ENCODE results near the gene TRIM65. TPM values are rescaled to one million over a fixed set of nuclear protein-coding genes. Genes with fewer than 3 reads are reported as not detected.

The TRIM65 gene
- total and polyA plus RNA-seq, 2 of the 13 experiments (the other 11 are each of a cell fraction or from before 2014, with no cell fraction given), result 10.3 to 22.4 TPM

DNA sequence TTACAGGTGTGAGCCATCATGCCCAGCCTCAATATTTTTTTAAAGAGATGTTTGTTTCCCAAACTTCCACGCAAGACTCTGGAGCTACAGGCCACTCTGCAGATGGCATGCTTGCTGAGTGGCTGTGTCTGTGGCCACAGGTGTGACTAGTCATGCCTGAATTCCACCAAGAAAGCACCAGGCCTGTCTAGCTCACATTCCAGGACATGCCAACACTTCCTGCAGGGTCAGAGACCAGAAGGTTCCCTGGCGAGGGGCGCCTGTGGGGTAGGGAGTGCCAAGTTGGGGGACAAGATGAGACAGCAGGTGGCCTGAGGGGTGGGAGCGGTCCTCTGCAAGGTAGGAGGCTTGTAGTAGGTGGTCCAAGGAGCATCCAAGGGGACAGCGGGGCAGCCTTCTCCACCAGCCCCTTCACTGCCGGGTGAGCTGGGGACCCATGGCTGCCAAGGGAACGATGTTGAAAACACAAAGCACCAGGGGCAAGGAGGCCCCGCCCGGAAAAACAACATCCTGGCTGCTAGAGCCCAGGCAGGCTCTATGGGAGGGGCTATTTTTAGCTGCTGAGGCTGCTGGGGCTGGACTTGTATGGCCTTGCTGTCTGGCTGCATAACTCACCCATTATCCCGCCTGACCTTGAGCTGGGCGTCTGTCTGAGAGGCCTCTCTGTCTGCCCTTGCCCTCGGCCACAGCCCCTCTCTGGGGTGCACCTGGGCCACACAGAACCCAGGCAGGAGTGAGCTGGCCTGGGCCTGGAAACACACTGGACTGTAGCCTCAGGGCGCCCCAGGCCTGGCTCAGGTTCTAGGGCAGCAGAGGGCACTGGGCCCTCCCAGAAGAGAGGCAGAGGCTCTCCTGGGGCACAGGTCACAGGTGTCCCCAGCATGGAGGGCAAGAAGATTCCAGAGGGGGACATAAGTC is 24.1 kb downstream of the TRIM65 start (continued):
- TF ChIP-seq, protein P1, sequence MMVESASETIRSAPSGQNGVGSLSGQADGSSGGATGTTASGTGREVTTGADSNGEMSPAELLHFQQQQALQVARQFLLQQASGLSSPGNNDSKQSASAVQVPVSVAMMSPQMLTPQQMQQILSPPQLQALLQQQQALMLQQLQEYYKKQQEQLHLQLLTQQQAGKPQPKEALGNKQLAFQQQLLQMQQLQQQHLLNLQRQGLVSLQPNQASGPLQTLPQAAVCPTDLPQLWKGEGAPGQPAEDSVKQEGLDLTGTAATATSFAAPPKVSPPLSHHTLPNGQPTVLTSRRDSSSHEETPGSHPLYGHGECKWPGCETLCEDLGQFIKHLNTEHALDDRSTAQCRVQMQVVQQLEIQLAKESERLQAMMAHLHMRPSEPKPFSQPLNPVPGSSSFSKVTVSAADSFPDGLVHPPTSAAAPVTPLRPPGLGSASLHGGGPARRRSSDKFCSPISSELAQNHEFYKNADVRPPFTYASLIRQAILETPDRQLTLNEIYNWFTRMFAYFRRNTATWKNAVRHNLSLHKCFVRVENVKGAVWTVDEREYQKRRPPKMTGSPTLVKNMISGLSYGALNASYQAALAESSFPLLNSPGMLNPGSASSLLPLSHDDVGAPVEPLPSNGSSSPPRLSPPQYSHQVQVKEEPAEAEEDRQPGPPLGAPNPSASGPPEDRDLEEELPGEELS (CRISPR knock-in tag; IDR thresholded peaks at IDR 0.05), result peak; percentile 99
- TF ChIP-seq, protein P2, sequence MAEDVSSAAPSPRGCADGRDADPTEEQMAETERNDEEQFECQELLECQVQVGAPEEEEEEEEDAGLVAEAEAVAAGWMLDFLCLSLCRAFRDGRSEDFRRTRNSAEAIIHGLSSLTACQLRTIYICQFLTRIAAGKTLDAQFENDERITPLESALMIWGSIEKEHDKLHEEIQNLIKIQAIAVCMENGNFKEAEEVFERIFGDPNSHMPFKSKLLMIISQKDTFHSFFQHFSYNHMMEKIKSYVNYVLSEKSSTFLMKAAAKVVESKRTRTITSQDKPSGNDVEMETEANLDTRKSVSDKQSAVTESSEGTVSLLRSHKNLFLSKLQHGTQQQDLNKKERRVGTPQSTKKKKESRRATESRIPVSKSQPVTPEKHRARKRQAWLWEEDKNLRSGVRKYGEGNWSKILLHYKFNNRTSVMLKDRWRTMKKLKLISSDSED (CRISPR knock-in tag; IDR thresholded peaks at IDR 0.05), result no peak
- TF ChIP-seq, protein P3, sequence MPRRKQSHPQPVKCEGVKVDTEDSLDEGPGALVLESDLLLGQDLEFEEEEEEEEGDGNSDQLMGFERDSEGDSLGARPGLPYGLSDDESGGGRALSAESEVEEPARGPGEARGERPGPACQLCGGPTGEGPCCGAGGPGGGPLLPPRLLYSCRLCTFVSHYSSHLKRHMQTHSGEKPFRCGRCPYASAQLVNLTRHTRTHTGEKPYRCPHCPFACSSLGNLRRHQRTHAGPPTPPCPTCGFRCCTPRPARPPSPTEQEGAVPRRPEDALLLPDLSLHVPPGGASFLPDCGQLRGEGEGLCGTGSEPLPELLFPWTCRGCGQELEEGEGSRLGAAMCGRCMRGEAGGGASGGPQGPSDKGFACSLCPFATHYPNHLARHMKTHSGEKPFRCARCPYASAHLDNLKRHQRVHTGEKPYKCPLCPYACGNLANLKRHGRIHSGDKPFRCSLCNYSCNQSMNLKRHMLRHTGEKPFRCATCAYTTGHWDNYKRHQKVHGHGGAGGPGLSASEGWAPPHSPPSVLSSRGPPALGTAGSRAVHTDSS (CRISPR knock-in tag; conservative IDR thresholded peaks at IDR 0.05), result 0 out of 2 replicates have a peak, but pooled peaks have one; percentile 71
- TF ChIP-seq KMT2B (CRISPR knock-in tag; IDR thresholded peaks at IDR 0.05) (no peak), RELA (CRISPR knock-in tag; IDR thresholded peaks at IDR 0.05) (0 out of 2 replicates have a peak, but pooled peaks have one; percentile 81), SP5 (CRISPR knock-in tag; IDR thresholded peaks at IDR 0.05; ENCODE audit: borderline replicate concordance, low read depth) (peak; percentile 96), RFX1 (IDR thresholded peaks at IDR 0.05) (peak; percentile 87), FOXO1 (CRISPR knock-in tag; IDR thresholded peaks at IDR 0.05) (peak; percentile 91), ZNF781 (CRISPR knock-in tag; IDR thresholded peaks at IDR 0.05; ENCODE audit: borderline replicate concordance, not compliant biosample characterization) (peak; percentile 13), ZNF510 (CRISPR knock-in tag; IDR thresholded peaks at IDR 0.05; ENCODE audit: low read depth) (no peak), GATAD2A (CRISPR knock-in tag; IDR thresholded peaks at IDR 0.05) (peak; percentile 97), ZBTB21 (CRISPR knock-in tag; IDR thresholded peaks at IDR 0.05) (no peak), ZSCAN31 (CRISPR knock-in tag; IDR thresholded peaks at IDR 0.05; ENCODE audit: low read depth) (peak; percentile 99), WIZ (CRISPR knock-in tag; IDR thresholded peaks at IDR 0.05) (peak; percentile 79; the same call in 1 of the 2 replicates)
- TF ChIP-seq, protein P4, sequence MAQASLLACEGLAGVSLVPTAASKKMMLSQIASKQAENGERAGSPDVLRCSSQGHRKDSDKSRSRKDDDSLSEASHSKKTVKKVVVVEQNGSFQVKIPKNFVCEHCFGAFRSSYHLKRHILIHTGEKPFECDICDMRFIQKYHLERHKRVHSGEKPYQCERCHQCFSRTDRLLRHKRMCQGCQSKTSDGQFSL (CRISPR knock-in tag; IDR thresholded peaks at IDR 0.05), result peak; percentile 80; the same call in 1 of the 2 replicates
- TF ChIP-seq, protein P5, sequence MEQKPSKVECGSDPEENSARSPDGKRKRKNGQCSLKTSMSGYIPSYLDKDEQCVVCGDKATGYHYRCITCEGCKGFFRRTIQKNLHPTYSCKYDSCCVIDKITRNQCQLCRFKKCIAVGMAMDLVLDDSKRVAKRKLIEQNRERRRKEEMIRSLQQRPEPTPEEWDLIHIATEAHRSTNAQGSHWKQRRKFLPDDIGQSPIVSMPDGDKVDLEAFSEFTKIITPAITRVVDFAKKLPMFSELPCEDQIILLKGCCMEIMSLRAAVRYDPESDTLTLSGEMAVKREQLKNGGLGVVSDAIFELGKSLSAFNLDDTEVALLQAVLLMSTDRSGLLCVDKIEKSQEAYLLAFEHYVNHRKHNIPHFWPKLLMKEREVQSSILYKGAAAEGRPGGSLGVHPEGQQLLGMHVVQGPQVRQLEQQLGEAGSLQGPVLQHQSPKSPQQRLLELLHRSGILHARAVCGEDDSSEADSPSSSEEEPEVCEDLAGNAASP (CRISPR knock-in tag; IDR thresholded peaks at IDR 0.05; ENCODE audit: borderline replicate concordance), result peak; percentile 99
- TF ChIP-seq, protein P6, sequence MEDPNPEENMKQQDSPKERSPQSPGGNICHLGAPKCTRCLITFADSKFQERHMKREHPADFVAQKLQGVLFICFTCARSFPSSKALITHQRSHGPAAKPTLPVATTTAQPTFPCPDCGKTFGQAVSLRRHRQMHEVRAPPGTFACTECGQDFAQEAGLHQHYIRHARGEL (CRISPR knock-in tag; IDR thresholded peaks at IDR 0.05), result no peak

Data from HepG2 (cell line).